Loucy (cell line): ENCODE results near the gene BTBD6.

Source experiments
- CTCF ChIP-seq: fragments of 200-600 bp; sonication (generic); conservative IDR thresholded peaks from 2 replicates; pipeline ENCODE4 v1.5.1; 2014; ENCODE audit warnings: mild to moderate bottlenecking, antibody characterized with exemption, low read length
- EZH2phosphoT487 ChIP-seq: fragments of 200-600 bp; IDR thresholded peaks from 2 replicates; pipeline ENCODE4 v1.6.1; 2018; ENCODE audit warnings: antibody characterized with exemption, mild to moderate bottlenecking, moderate library complexity, borderline replicate concordance

- TF ChIP-seq CTCF (no peak), EZH2phosphoT487 (no peak)
Measured at GRCh38 chr14:105217774-105218173, 30.6 kb upstream of the BTBD6 start.
